Upper lobe of left lung (tissue), 4 donors: ENCODE results near the gene GPR15.

Experiments used
- CTCF ChIP-seq, 6 experiments: fragments of 450-650 bp in 4 of 6; fragments of 200-600 bp in 2 of 6; sonication (generic) in 2 of 6; IDR thresholded peaks; one replicate each; pipeline ENCODE4 v1.5.1; 2016 to 2019; ENCODE audit warnings: antibody characterized with exemption in 6 of 6
- POLR2A ChIP-seq, 4 donors: fragments of 450-650 bp; IDR thresholded peaks; one replicate each; pipeline ENCODE4 v1.5.1; 2016 to 2017; ENCODE audit warnings: antibody characterized with exemption in 4 of 4, mild to moderate bottlenecking in 2 of 4

GRCh38 chr3:98525494-98525893 is 6.3 kb upstream of the GPR15 start:
- TF ChIP-seq CTCF (IDR thresholded peaks at IDR 0.05), result no peak
- no peak for TF ChIP-seq POLR2A (IDR thresholded peaks at IDR 0.05)
